Upper lobe of right lung (tissue), 1 donor: Measurements from ENCODE around the gene PRR35. TPM values are rescaled to one million over a fixed set of nuclear protein-coding genes. Genes with fewer than 3 reads are reported as not detected.

Experiments
- ATAC-seq: fragments of 200-7000 bp; cut with Tn5 transposase; one replicate; pipeline ENCODE4 v1.9.1; 2020; ENCODE audit warnings: mild to moderate bottlenecking, moderate library complexity
- DNase-seq: peaks from one replicate; pipeline ENCODE4 v3.0.0-alpha.2; 2020
- H3K27ac ChIP-seq: fragments of 200-600 bp; one replicate; pipeline ENCODE4 v1.8.0; 2022
- H3K27me3 ChIP-seq: fragments of 200-600 bp; one replicate; pipeline ENCODE4 v1.8.0; 2022; ENCODE audit warnings: mild to moderate bottlenecking
- H3K36me3 ChIP-seq: fragments of 200-600 bp; one replicate; pipeline ENCODE4 v1.8.0; 2022
- H3K4me1 ChIP-seq: fragments of 200-600 bp; one replicate; pipeline ENCODE4 v1.8.0; 2022
- H3K4me3 ChIP-seq: fragments of 200-600 bp; one replicate; pipeline ENCODE4 v1.8.0; 2022; ENCODE audit warnings: mild to moderate bottlenecking
- H3K9me3 ChIP-seq: fragments of 200-600 bp; one replicate; pipeline ENCODE4 v1.8.0; 2022
- CTCF ChIP-seq: fragments of 200-600 bp; IDR thresholded peaks from one replicate; pipeline ENCODE4 v1.8.0; 2022; ENCODE audit warnings: antibody characterized with exemption
- intact Hi-C: fragments of 100-400 bp; cut with DNase I; formaldehyde crosslinking; loops from one replicate; pipeline ENCODE4 v1.11.0; 2022
- total RNA-seq: library from RNA; stranded (reverse); fragmentation: NEBNext Ultra II Directional; extraction: Animal tissue kit (Norgen Biotek cat#: 25700); gene quantifications from one replicate; pipeline ENCODE4 v1.2.1, GENCODE V29; 2021
- donor health status: DM: no; HTN: yes; CAD: no; lungs with severe emphysema.

PRR35 gene
- total RNA-seq, 1 donor from 2014 or later = not detected

GRCh38 chr16:521381-522210 lies 38.6 kb upstream of the PRR35 start:
- Histone ChIP-seq H3K9me3 (no peaks in the 10 kb centered on the region), H3K27ac (no peak overlapping the region), H3K4me3 (no peak overlapping the region), H3K4me1 (peaks cover 9% of the 10 kb centered on the region), H3K27me3 (no peaks in the 10 kb centered on the region), H3K36me3 (peaks cover 22% of the 10 kb centered on the region)
- ATAC-seq = no peak
- TF ChIP-seq CTCF = no peak
- DNase-seq = no peak
- intact Hi-C loops = no loop called here

GRCh38 chr16:522320-523096 lies 37.7 kb upstream of the PRR35 start:
- Histone ChIP-seq H3K36me3 (peaks cover 20% of the 10 kb centered on the region), H3K27ac (no peak overlapping the region), H3K4me1 (peaks cover 9% of the 10 kb centered on the region), H3K9me3 (no peaks in the 10 kb centered on the region), H3K4me3 (no peak overlapping the region), H3K27me3 (no peaks in the 10 kb centered on the region)
- no peak for ATAC-seq
- DNase-seq = no peak
- intact Hi-C loops = no loop called here
- no peak for TF ChIP-seq CTCF

GRCh38 chr16:523097-523741 lies 37.0 kb upstream of the PRR35 start:
- ATAC-seq (no peak), DNase-seq (no peak)
- no peaks in the 10 kb centered on the region for H3K9me3 ChIP-seq
- H3K4me3 ChIP-seq = no peak overlapping the region
- peaks cover 20% of the 10 kb centered on the region for H3K36me3 ChIP-seq
- peaks cover 9% of the 10 kb centered on the region for H3K4me1 ChIP-seq
- no peaks in the 10 kb centered on the region for H3K27me3 ChIP-seq
- intact Hi-C loops = no loop called here
- TF ChIP-seq CTCF = no peak
- no peak overlapping the region for H3K27ac ChIP-seq

- intact Hi-C loops = no loop called here
Measured at GRCh38 chr16:524274-525040, 35.7 kb upstream of the PRR35 start.

More at GRCh38 chr16:524274-525040, 35.7 kb upstream of the PRR35 start:
- no peaks in the 10 kb centered on the region for H3K9me3 ChIP-seq
- peaks cover 15% of the 10 kb centered on the region for H3K36me3 ChIP-seq
- H3K27me3 ChIP-seq = no peaks in the 10 kb centered on the region
- DNase-seq (no peak), ATAC-seq (no peak)
- H3K4me1 ChIP-seq = peaks cover 16% of the 10 kb centered on the region
- no peak overlapping the region for H3K4me3 ChIP-seq
- no peak overlapping the region for H3K27ac ChIP-seq
- no peak for TF ChIP-seq CTCF
